Muscle layer of duodenum (tissue), 2 donors: ENCODE results near the gene PANX1.
A peak's percentile ranks its signal among the peaks of the same experiment; 100 is the strongest.

Source experiments
- H3K27ac ChIP-seq: one replicate; pipeline ENCODE4 v1.7.0; 2013; ENCODE audit warnings: mild to moderate bottlenecking, low read length
- H3K27me3 ChIP-seq: one replicate; pipeline ENCODE4 v1.7.0; 2013; ENCODE audit warnings: low read depth, mild to moderate bottlenecking, control low read depth, low read length
- H3K36me3 ChIP-seq, 2 donors: one replicate each; pipeline ENCODE4 v1.7.0; 2013; ENCODE audit warnings: low read length in 2 of 2, control low read depth in 1 of 2, mild to moderate bottlenecking in 1 of 2; ENCODE audit not compliant: insufficient read depth in 2 of 2, control insufficient read depth in 1 of 2
- H3K4me1 ChIP-seq, 2 donors: one replicate each; pipeline ENCODE4 v1.7.0; 2013; ENCODE audit warnings: low read length in 2 of 2, mild to moderate bottlenecking in 2 of 2, control low read depth in 1 of 2, moderate library complexity in 1 of 2; ENCODE audit not compliant: insufficient read depth in 2 of 2, control insufficient read depth in 1 of 2
- H3K4me3 ChIP-seq, 2 donors: one replicate each; pipeline ENCODE4 v1.7.0; 2013; ENCODE audit warnings: low read length in 2 of 2, low read depth in 1 of 2, mild to moderate bottlenecking in 1 of 2
- H3K9me3 ChIP-seq, 2 donors: one replicate each; pipeline ENCODE4 v1.7.0; 2013; ENCODE audit warnings: low read length in 2 of 2, control low read depth in 1 of 2, mild to moderate bottlenecking in 1 of 2; ENCODE audit not compliant: control insufficient read depth in 1 of 2
- donor health status: healthy.

Gene PANX1

DNA sequence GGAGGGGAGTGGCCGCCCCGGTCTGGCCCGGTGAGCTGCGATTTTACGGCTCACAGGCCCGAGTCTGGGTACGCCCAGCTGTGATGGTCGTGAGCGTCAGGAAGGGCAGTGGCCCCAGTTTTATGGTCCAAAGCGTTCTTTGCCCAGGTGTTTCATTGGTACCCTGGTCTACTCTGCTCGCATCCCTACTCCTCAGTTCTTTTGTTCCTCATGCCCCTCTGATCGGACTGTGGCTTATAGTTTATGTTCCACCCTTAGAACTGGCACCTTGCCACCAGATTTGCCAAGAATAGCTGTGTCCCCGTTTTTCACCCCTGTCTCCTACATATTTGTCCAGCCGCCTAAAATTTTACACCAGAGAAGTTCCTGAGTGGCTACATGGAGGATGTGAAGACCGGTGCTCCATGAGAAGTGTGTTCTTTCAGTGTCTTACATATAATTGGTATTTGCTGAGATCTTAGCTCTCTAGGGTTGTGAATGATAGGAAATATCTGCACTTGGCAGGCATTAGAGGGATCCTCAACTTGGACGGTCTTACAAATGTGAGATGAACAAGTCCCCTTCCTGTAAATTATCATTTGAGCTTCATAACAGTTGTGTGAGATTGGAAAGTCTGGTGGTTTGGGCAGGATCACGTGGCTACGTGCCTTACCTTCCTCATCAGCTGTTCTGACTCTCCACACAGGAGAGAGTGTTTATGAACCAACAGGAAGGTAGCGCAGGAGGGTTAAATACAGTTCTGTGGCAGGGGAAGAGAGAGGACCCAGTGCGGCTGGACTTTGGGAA is 1.1 kb downstream of the PANX1 start:
- H3K4me1 ChIP-seq, result peaks cover 26 to 42% of the 10 kb centered on the region in 2 donors
- peak overlapping the region; percentile 97 for H3K27ac ChIP-seq
- H3K4me3 ChIP-seq, result peak overlapping the region; percentile 71 to 84
- H3K27me3 ChIP-seq, result no peaks in the 10 kb centered on the region
- H3K36me3 ChIP-seq, result no peaks in the 10 kb centered on the region
- no peaks in the 10 kb centered on the region for H3K9me3 ChIP-seq

DNA sequence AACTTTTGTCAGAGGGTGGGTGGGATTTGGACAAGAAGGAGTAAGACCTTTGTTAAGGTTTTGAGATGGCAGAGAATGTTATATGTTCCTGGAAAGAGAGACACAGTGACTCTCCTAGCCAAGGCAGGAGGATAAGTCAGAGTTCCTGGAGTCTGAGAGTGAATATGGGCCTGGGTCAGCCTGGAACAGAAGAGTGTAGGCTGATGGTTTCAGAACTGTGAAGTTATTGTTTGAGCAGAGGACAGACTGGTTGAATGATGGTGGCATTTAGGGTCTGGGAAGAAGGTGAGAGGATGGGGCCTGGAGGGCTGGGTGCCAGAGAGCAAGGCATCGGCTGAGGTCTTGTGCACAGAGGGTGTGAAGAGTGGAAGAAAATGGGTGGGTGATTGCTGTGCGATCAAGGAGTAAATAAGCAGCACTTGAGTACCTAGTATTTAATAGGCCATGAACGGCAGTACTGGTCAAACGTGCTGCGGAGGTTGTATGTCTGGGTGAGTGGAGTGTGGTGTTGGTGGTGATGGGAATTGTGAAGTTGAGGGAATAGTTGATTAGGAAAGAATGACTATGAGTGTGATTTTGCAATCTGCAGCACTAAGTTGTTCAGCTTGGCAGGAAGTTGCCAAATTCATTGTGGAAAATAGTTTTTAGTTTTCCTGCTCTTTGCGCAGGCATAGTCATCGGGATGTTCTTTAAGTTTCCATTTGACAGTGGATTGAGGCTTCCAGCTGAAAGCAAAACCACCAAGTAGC is 1.8 kb downstream of the PANX1 start:
- H3K9me3 ChIP-seq, result no peaks in the 10 kb centered on the region
- H3K27ac ChIP-seq, result peak overlapping the region; percentile 97
- H3K27me3 ChIP-seq, result no peaks in the 10 kb centered on the region
- peaks cover 32 to 50% of the 10 kb centered on the region in 2 donors for H3K4me1 ChIP-seq
- peak overlapping the region; percentile 71 to 84 for H3K4me3 ChIP-seq
- H3K36me3 ChIP-seq, result no peaks in the 10 kb centered on the region

DNA sequence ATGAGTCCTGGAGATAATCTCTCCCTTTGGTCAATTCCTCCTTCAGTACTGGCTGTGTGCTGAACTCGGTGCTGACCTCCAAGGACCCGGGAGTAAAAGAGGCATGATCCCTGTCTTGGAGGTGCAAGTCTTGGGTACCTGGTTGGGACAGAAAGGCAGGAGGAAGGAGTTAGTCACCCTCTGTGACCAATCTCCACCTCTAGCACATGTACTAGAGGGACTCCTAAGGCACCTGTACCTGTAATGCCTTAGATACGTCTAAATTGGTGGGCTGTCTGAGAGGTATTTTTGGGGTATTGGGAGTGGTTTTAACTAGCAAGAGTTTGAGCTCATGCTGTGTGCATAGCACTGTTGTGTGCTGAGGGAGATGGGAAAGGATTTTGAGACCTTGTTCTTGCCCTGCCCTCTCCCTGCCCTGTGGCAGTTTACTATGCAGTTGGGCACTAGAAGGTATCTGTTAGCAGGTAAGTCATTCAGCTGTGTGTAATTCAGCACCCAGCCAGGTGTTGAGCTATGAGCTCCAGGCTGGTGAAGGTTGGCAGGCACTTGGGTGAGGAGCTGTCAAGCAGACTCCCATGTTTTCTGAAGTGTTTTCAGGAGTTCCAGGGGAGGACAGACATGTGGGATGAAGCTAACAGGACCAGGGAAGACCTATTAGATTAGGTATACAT is 2.5 kb downstream of the PANX1 start:
- Histone ChIP-seq H3K4me3 (peak overlapping the region; percentile 32 to 71), H3K27ac (peak overlapping the region; percentile 97), H3K9me3 (no peaks in the 10 kb centered on the region), H3K36me3 (no peaks in the 10 kb centered on the region), H3K27me3 (no peaks in the 10 kb centered on the region), H3K4me1 (peaks cover 35 to 54% of the 10 kb centered on the region in 2 donors)

DNA sequence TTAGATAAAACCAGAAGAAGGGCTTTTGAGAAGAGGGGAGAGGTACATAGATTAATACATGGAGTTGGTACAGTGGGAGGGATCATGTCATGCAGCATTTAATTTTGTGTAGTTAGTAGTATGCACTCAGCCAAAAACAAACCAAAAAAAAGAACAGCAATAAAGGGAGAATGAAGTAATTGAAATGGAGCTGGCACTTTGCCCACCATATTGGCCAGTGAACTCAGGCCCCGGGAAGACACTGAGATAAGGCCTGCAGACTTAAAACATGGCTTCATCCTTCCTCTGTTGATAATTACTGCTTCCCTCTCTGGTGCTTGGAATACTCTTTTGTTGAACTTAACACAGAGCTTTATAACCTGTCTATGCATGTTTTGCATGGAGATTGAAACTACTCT is 3.1 kb downstream of the PANX1 start:
- Histone ChIP-seq H3K4me3 (peak overlapping the region in 1 of 2 donors; percentile 71), H3K4me1 (peaks cover 35 to 54% of the 10 kb centered on the region in 2 donors), H3K9me3 (no peaks in the 10 kb centered on the region), H3K27me3 (no peaks in the 10 kb centered on the region), H3K36me3 (no peaks in the 10 kb centered on the region), H3K27ac (peak overlapping the region; percentile 97)

DNA sequence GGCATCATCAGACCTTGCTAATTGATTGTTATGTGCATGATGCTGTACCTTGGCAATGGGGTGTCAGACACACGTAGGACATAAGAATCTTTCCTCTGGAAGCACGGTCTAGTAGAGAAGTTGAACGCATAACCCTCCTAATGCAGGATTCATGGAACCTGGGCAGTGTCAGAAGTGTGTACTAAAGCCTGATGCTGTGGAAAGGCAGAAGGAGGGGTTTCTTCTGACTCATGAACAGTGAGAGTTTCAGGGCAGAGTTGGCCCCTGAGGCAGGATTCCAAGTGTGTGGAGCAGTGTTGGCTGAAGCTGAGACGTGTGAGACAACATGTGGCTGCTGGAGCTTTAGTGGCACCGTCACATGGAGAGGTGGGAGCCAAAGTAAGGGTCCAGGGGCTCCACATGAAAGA is 3.5 kb downstream of the PANX1 start:
- H3K9me3 ChIP-seq, result no peaks in the 10 kb centered on the region
- peak overlapping the region; percentile 97 for H3K27ac ChIP-seq
- H3K27me3 ChIP-seq, result no peaks in the 10 kb centered on the region
- no peaks in the 10 kb centered on the region for H3K36me3 ChIP-seq
- H3K4me1 ChIP-seq, result peaks cover 35 to 54% of the 10 kb centered on the region in 2 donors
- peak overlapping the region in 1 of 2 donors; percentile 71 for H3K4me3 ChIP-seq

DNA sequence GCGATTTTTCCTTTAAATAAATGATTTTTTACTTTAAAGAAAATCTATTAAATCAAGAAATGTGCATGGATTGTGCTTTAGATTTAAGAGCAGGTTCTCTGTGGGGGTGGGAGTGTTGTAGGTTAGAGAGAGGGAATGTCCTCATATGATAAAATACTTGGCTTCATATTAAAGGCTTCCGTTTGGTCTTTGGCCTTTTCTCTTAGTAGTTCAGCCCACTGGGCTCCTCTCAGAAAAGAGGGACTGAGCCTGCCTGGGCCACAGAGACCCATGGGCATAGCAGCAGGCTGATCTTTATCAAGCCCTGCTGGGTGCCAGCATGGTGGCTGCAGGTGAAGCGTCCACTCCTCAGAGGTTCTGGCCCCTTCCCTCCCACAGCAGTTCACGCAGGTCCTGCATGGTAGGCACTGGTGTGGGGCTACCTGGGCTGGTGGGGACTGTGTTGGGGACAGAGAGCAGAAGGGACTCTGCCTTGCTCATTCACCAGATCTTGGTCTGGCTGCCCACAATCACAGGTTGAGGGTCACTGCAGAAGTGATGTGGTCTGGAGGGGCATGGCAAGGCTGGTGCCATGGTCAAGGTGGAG is 4.3 kb downstream of the PANX1 start:
- Histone ChIP-seq H3K27me3 (no peaks in the 10 kb centered on the region), H3K36me3 (no peaks in the 10 kb centered on the region), H3K9me3 (no peaks in the 10 kb centered on the region), H3K4me3 (no peak overlapping the region), H3K27ac (peak overlapping the region; percentile 14), H3K4me1 (peaks cover 31 to 47% of the 10 kb centered on the region in 2 donors)

DNA sequence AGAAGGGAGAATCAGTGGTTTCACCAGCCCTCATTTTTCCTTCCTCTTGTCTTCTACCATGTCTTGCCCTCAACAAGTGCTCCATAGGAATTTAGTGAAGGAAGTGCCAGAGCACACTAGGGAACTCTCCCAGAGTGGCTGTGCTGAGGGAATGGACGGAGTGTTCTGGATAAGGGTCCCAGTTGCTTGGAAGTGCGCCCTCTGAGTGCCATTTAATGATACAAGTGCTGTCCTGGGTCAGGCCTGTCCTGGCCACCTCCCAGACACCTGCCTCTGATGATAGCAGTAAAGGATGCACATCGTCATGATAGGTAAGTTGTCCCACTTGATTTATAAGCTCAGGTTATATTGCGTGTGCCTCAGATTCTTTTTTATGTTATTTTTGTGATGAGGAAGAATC is 5.1 kb downstream of the PANX1 start:
- no peaks in the 10 kb centered on the region for H3K27me3 ChIP-seq
- peaks cover 30 to 45% of the 10 kb centered on the region in 2 donors for H3K4me1 ChIP-seq
- H3K9me3 ChIP-seq, result no peaks in the 10 kb centered on the region
- peak overlapping the region; percentile 80 for H3K27ac ChIP-seq
- H3K4me3 ChIP-seq, result no peak overlapping the region
- no peaks in the 10 kb centered on the region for H3K36me3 ChIP-seq

DNA sequence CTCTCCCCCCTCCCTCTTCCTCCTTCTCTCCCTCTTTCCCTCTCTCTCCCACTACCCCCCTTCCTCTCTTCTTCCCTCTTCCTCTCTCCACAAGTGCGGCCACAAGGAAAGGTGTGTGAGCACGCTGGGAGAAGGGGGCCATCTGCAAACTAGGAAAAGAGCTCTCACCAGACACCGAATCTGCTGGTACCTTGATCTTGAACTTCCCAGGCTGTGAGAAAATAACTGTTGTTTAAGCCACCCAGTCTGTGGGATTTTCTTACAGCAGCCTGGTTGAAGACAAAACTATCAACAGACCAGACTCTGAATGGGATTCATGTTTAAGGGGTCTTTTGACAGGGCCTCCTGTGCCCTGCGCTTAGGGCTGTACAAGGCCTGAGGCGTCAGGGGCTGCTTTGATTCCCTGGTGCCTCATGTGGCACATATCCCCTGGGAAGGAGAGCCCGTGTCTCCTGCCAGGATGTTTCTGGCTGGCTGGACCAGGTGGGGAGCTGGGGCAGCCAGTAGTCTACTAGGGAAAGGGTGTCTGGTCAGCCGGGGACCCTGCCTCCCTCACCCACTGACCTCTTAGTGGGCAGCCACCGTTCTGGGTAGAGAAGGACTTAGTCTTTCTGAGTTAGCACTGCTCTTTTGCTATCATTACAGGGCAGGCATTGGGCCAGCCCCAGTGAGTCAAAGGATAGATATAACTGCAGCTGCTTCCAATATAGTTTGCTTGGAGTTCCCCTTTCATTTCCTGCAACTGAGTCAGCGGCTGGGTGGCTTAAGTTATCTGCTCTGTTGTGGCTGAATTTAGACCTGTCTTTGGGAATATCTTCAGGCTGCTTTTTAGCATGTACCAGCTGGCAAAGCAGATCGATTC is 6.2 kb downstream of the PANX1 start:
- Histone ChIP-seq H3K4me1 (peaks cover 31 to 43% of the 10 kb centered on the region in 2 donors), H3K36me3 (no peaks in the 10 kb centered on the region), H3K4me3 (peak overlapping the region in 1 of 2 donors; percentile 28), H3K9me3 (no peaks in the 10 kb centered on the region), H3K27me3 (no peaks in the 10 kb centered on the region), H3K27ac (peak overlapping the region; percentile 80)

DNA sequence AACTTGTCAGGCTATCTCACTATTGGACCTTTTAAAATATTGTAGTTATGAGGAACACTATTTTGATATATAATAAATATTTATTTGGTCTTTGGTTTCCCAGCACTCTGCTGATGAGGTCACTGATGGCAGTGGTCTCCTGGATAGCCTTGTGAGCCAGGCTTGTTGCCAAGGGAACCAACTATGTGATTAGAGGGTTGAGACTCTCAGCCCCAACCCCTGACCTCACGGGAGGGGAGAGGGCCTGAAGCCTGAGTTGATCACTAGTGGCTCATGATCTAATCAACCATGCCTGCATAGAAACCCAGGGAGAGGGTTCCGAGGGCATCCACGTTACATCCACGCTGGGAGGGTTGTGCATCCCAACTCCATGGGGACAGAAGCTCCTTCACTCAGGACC is 10.8 kb downstream of the PANX1 start:
- Histone ChIP-seq H3K36me3 (no peaks in the 10 kb centered on the region), H3K4me3 (no peak overlapping the region), H3K4me1 (peaks cover 18 to 28% of the 10 kb centered on the region in 2 donors), H3K9me3 (no peaks in the 10 kb centered on the region), H3K27me3 (no peaks in the 10 kb centered on the region), H3K27ac (no peak overlapping the region)

DNA sequence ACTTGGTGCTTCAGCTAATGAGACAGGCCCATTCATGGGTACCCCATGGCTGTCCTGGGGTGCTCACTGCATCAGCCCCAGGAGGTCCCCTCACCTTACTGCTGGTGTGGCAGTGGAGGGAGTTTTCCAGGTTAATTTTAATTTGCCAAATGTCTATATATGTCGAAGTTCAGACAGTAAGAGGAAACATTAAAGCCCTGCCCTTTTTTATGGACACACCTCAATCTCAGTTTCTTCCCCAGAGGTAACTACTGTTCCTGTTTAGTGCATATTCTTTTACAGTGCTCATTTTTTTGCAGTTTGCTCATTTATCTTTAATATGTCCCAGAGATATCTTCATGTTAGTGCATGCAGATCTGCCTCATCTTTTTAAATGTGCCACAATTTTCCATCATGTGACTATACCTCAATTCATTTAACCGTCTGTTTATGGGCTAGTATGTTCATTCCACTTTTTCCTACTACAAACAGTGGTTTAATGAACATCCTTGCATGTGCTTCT is 11.6 kb downstream of the PANX1 start:
- peaks cover 11 to 20% of the 10 kb centered on the region in 2 donors for H3K4me1 ChIP-seq
- no peaks in the 10 kb centered on the region for H3K27me3 ChIP-seq
- H3K27ac ChIP-seq, result no peak overlapping the region
- H3K36me3 ChIP-seq, result no peaks in the 10 kb centered on the region
- H3K9me3 ChIP-seq, result no peaks in the 10 kb centered on the region
- H3K4me3 ChIP-seq, result no peak overlapping the region
